ENCODE data around the gene GRM7.

GRCh38 chr3:7752005-7752404 is 891.1 kb downstream of the GRM7 start:
- TF ChIP-seq KLF7 (tag by site-specific recombination; IDR thresholded peaks at IDR 0.05; ENCODE audit: borderline replicate concordance) (no peak), ZNF138 (tag by site-specific recombination; IDR thresholded peaks at IDR 0.05; ENCODE audit: borderline replicate concordance) (no peak), ZNF24 (tag by site-specific recombination; IDR thresholded peaks at IDR 0.05) (no peak), TCF7L2 (IDR thresholded peaks at IDR 0.05; ENCODE audit: borderline replicate concordance, low read depth, low read length) (no peak), ZNF514 (tag by site-specific recombination; IDR thresholded peaks at IDR 0.05) (no peak), SP2 (tag by site-specific recombination; IDR thresholded peaks at IDR 0.05) (no peak)
- TF ChIP-seq, protein P1, sequence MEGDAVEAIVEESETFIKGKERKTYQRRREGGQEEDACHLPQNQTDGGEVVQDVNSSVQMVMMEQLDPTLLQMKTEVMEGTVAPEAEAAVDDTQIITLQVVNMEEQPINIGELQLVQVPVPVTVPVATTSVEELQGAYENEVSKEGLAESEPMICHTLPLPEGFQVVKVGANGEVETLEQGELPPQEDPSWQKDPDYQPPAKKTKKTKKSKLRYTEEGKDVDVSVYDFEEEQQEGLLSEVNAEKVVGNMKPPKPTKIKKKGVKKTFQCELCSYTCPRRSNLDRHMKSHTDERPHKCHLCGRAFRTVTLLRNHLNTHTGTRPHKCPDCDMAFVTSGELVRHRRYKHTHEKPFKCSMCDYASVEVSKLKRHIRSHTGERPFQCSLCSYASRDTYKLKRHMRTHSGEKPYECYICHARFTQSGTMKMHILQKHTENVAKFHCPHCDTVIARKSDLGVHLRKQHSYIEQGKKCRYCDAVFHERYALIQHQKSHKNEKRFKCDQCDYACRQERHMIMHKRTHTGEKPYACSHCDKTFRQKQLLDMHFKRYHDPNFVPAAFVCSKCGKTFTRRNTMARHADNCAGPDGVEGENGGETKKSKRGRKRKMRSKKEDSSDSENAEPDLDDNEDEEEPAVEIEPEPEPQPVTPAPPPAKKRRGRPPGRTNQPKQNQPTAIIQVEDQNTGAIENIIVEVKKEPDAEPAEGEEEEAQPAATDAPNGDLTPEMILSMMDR (tag by site-specific recombination; IDR thresholded peaks at IDR 0.05), result no peak
- TF ChIP-seq, protein P2, sequence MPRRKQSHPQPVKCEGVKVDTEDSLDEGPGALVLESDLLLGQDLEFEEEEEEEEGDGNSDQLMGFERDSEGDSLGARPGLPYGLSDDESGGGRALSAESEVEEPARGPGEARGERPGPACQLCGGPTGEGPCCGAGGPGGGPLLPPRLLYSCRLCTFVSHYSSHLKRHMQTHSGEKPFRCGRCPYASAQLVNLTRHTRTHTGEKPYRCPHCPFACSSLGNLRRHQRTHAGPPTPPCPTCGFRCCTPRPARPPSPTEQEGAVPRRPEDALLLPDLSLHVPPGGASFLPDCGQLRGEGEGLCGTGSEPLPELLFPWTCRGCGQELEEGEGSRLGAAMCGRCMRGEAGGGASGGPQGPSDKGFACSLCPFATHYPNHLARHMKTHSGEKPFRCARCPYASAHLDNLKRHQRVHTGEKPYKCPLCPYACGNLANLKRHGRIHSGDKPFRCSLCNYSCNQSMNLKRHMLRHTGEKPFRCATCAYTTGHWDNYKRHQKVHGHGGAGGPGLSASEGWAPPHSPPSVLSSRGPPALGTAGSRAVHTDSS (tag by site-specific recombination; IDR thresholded peaks at IDR 0.05), result no peak
- TF ChIP-seq, protein P3, sequence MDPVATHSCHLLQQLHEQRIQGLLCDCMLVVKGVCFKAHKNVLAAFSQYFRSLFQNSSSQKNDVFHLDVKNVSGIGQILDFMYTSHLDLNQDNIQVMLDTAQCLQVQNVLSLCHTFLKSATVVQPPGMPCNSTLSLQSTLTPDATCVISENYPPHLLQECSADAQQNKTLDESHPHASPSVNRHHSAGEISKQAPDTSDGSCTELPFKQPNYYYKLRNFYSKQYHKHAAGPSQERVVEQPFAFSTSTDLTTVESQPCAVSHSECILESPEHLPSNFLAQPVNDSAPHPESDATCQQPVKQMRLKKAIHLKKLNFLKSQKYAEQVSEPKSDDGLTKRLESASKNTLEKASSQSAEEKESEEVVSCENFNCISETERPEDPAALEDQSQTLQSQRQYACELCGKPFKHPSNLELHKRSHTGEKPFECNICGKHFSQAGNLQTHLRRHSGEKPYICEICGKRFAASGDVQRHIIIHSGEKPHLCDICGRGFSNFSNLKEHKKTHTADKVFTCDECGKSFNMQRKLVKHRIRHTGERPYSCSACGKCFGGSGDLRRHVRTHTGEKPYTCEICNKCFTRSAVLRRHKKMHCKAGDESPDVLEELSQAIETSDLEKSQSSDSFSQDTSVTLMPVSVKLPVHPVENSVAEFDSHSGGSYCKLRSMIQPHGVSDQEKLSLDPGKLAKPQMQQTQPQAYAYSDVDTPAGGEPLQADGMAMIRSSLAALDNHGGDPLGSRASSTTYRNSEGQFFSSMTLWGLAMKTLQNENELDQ (tag by site-specific recombination; IDR thresholded peaks at IDR 0.05; ENCODE audit: low read depth), result no peak
